K562 (cell line): ENCODE measurements around the gene MFAP3. TPM values are rescaled to one million over a fixed set of nuclear protein-coding genes. Genes with fewer than 3 reads are reported as not detected.

Experiments used
- ATF1 ChIP-seq, 2 experiments: fragments of 450-650 bp in 1 of 2; IDR thresholded peaks; 2 replicates each; pipeline ENCODE4 v1.6.1; 2016; ENCODE audit warnings: missing compliant biosample characterization in 1 of 2, missing genetic modification characterization in 1 of 2
- CHD1 ChIP-seq: fragments of 200-600 bp; sonication (generic); IDR thresholded peaks from one replicate; pipeline ENCODE4 v1.6.1; 2012; ENCODE audit warnings: mild to moderate bottlenecking, moderate library complexity, low read length, inconsistent platforms
- CREB1 ChIP-seq, 2 experiments: sonication (generic) in 1 of 2; formaldehyde crosslinking in 1 of 2; IDR thresholded peaks; 2 replicates each; pipeline versions ENCODE4 v1.6.1 to v1.8.0; 2012 to 2022; ENCODE audit warnings: inconsistent platforms in 1 of 2, mild to moderate bottlenecking in 1 of 2, missing genetic modification reagents in 1 of 2, moderate library complexity in 1 of 2
- DIDO1 ChIP-seq: fragments of 450-650 bp; IDR thresholded peaks from 2 replicates; pipeline ENCODE4 v1.6.1; 2016; ENCODE audit warnings: low read depth, missing biosample characterization, missing genetic modification characterization
- EWSR1 ChIP-seq: fragments of 450-650 bp; IDR thresholded peaks from 2 replicates; pipeline ENCODE4 v1.6.1; 2018; ENCODE audit warnings: borderline replicate concordance, mild to moderate bottlenecking, low read depth, moderate library complexity; ENCODE audit not compliant: partially characterized antibody
- GABPA ChIP-seq: fragments of 200-800 bp; sonication (Bioruptor generic); conservative IDR thresholded peaks from 2 replicates; pipeline ENCODE4 v1.6.1; 2016; ENCODE audit warnings: low read depth, missing genetic modification characterization, missing compliant biosample characterization
- GATAD2A ChIP-seq: fragments of 450-650 bp; IDR thresholded peaks from 2 replicates; pipeline ENCODE4 v1.6.1; 2017
- HCFC1 ChIP-seq: IDR thresholded peaks from 2 replicates; pipeline ENCODE4 v1.6.1; 2012; ENCODE audit warnings: low read depth, low read length, improper control_type of control experiment
- HDAC6 ChIP-seq: IDR thresholded peaks from 2 replicates; pipeline ENCODE4 v1.6.1; 2012; ENCODE audit warnings: low read depth, mild to moderate bottlenecking, control low read depth, inconsistent platforms, low read length, moderate library complexity
- KAT8 ChIP-seq: fragments of 450-650 bp; IDR thresholded peaks from 2 replicates; pipeline ENCODE4 v1.6.1; 2016; ENCODE audit warnings: low read depth, mild to moderate bottlenecking
- KHSRP ChIP-seq: fragments of 450-650 bp; IDR thresholded peaks from 2 replicates; pipeline ENCODE4 v1.6.1; 2017
- KLF1 ChIP-seq: fragments of 450-650 bp; IDR thresholded peaks from 2 replicates; pipeline ENCODE4 v1.6.1; 2016; ENCODE audit warnings: missing genetic modification characterization, missing compliant biosample characterization
- KLF6 ChIP-seq: fragments of 250-450 bp; sonication (Bioruptor Pico); IDR thresholded peaks from 2 replicates; pipeline ENCODE4 v1.4.0; 2020; ENCODE audit warnings: mild to moderate bottlenecking, moderate library complexity, borderline replicate concordance
- NFXL1 ChIP-seq: fragments of 450-650 bp; formaldehyde crosslinking; IDR thresholded peaks from 2 replicates; pipeline ENCODE4 v1.4.0; 2021; ENCODE audit warnings: mild to moderate bottlenecking
- NR3C1 ChIP-seq: sonication (generic); formaldehyde crosslinking; IDR thresholded peaks from 2 replicates; pipeline ENCODE4 v1.8.1; 2022; ENCODE audit warnings: missing genetic modification reagents
- SP1 ChIP-seq: sonication (generic); formaldehyde crosslinking; IDR thresholded peaks from 2 replicates; pipeline ENCODE4 v1.8.1; 2022; ENCODE audit warnings: mild to moderate bottlenecking, missing genetic modification reagents
- TAL1 ChIP-seq: fragments of 450-650 bp; IDR thresholded peaks from 2 replicates; pipeline ENCODE4 v1.6.1; 2016; ENCODE audit warnings: mild to moderate bottlenecking
- TSC22D4 ChIP-seq: fragments of 450-650 bp; IDR thresholded peaks from 2 replicates; pipeline ENCODE4 v1.6.1; 2016; ENCODE audit warnings: missing genetic modification characterization, missing biosample characterization, control low read depth
- YBX1 ChIP-seq: fragments of 450-650 bp; IDR thresholded peaks from 2 replicates; pipeline ENCODE4 v1.7.1; 2016; ENCODE audit warnings: mild to moderate bottlenecking
- ZFP1 ChIP-seq: fragments of 450-650 bp; formaldehyde crosslinking; IDR thresholded peaks from 2 replicates; pipeline ENCODE4 v1.4.0; 2020; ENCODE audit warnings: mild to moderate bottlenecking, mixed read lengths
- ZFP30 ChIP-seq: fragments of 250-450 bp; sonication (Bioruptor Pico); IDR thresholded peaks from 2 replicates; pipeline ENCODE4 v1.8.0; 2022; ENCODE audit warnings: moderate library complexity, mild to moderate bottlenecking, inconsistent platforms, borderline replicate concordance
- ZNF274 ChIP-seq: IDR thresholded peaks from 2 replicates; pipeline ENCODE4 v1.6.1; 2011; ENCODE audit warnings: low read depth, mild to moderate bottlenecking, low read length, moderate library complexity, borderline replicate concordance
- ZNF316 ChIP-seq: fragments of 450-650 bp; IDR thresholded peaks from 2 replicates; pipeline ENCODE4 v1.6.1; 2016
- ZNF347 ChIP-seq: fragments of 450-650 bp; formaldehyde crosslinking; IDR thresholded peaks from 2 replicates; pipeline ENCODE4 v1.4.0; 2020; ENCODE audit warnings: low read depth, mild to moderate bottlenecking, moderate library complexity
- ZNF41 ChIP-seq: fragments of 250-450 bp; sonication (Bioruptor Pico); conservative IDR thresholded peaks from 2 replicates; pipeline ENCODE4 v1.4.0; 2020; ENCODE audit warnings: mild to moderate bottlenecking
- ZZZ3 ChIP-seq: fragments of 450-650 bp; IDR thresholded peaks from 2 replicates; pipeline ENCODE4 v1.6.1; 2016; ENCODE audit warnings: antibody characterized with exemption, mild to moderate bottlenecking, moderate library complexity
- polyA plus RNA-seq, 8 experiments: library from polyadenylated mRNA; depleted of rRNA in 4 of 8; stranded (reverse) in 5 of 8; unstranded in 3 of 8; fragments of >200 nt; fragmentation: Nextera tagmentation in 2 of 8; fragmentation: Illumina TruSeq in 1 of 8; extraction: Ambion mirVana in 2 of 8; extraction: Trizol in 1 of 8; gene quantifications; 2 replicates each; pipeline versions ENCODE4 v1.2.1 to v1.2.3, GENCODE V29; 2011 to 2014; ENCODE audit warnings: inconsistent platforms in 1 of 8, missing spikeins in 1 of 8
- total RNA-seq, 7 experiments: library from RNA; depleted of rRNA in 6 of 7; stranded (reverse); fragments of >200 nt in 6 of 7; fragmentation: Illumina TruSeq in 2 of 7; extraction: Trizol in 2 of 7; gene quantifications; 2 replicates each; pipeline versions ENCODE4 v1.2.1 to v1.2.3, GENCODE V29; 2011 to 2021; ENCODE audit warnings: low replicate concordance in 1 of 7
- TF ChIP-seq, protein P1 (sequence below): fragments of 250-450 bp; sonication (Bioruptor Pico); IDR thresholded peaks from 2 replicates; pipeline ENCODE4 v1.5.0; 2021
- TF ChIP-seq, protein P2 (sequence below): IDR thresholded peaks from 2 replicates; pipeline ENCODE4 v1.6.1; 2012; ENCODE audit warnings: low read depth, low read length, improper control_type of control experiment, borderline replicate concordance
- TF ChIP-seq, protein P3 (sequence below): fragments of 250-450 bp; sonication (Bioruptor Pico); IDR thresholded peaks from 2 replicates; pipeline ENCODE4 v1.8.0; 2021; ENCODE audit warnings: moderate library complexity, mild to moderate bottlenecking, inconsistent platforms

The MFAP3 gene
- total and polyA plus RNA-seq, 9 of the 15 experiments (the other 6 are each of a cell fraction or from before 2014, with no cell fraction given), result 9.5 to 39.1 (median 20.7) TPM

DNA sequence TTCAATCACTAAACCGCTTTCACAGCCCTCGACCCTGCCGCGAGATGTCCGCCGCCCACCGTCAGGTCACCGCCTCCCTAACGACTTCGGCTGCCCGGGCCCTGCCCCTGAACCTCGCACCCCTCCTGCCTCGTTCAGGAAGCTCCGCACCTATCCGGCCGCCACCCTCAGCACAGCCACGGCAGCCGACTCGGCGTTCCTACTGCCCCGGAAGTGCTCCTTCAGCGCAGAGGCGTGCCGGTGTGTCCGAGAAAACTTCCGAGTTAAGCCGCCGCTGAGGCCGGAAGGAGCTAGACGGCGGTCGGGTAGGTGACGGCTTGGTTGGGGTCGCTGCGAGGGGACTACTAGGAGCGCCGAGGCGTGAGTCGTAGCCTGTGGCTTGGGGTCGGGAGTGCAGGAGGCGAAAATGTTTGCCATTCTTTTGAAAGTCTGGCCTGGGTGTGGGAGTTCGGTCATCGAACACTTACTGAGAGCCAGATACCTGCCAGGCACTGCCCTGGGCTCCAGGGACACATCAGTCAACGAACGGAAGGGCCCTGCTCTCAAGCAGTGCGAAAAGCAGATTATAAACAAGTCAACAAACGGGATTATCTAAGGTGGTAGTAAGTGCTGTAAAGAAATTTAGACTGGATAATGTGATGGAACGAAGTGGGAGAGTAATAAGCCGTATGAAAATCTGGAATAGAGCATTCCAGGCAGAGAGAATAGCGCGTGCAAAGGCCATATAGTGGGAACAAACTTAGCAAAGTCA lies at the start of gene MFAP3, which contains the start of gene FAM114A2 (continued):
- TF ChIP-seq, protein P1, sequence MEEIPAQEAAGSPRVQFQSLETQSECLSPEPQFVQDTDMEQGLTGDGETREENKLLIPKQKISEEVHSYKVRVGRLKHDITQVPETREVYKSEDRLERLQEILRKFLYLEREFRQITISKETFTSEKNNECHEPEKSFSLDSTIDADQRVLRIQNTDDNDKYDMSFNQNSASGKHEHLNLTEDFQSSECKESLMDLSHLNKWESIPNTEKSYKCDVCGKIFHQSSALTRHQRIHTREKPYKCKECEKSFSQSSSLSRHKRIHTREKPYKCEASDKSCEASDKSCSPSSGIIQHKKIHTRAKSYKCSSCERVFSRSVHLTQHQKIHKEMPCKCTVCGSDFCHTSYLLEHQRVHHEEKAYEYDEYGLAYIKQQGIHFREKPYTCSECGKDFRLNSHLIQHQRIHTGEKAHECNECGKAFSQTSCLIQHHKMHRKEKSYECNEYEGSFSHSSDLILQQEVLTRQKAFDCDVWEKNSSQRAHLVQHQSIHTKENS (CRISPR knock-in tag), result no peak
- TF ChIP-seq CREB1 (IDR thresholded peaks at IDR 0.05) (peak; percentile 59), CREB1 (CRISPR knock-in tag; IDR thresholded peaks at IDR 0.05) (no peak; the same call in 1 of the 2 replicates), KLF6 (CRISPR knock-in tag) (no peak), NFXL1 (CRISPR knock-in tag) (no peak), HCFC1 (peak; percentile 86), TAL1 (no peak), ZNF316 (no peak; the same call in 1 of the 2 replicates), KHSRP (no peak), SP1 (CRISPR knock-in tag) (peak; percentile 76), DIDO1 (tag) (peak; percentile 91), ZZZ3 (0 out of 2 replicates have a peak, but pooled peaks have one; percentile 55), KLF1 (peak; percentile 68; the same call in 1 of the 2 replicates), ZNF274 (no peak), ZNF347 (CRISPR knock-in tag) (no peak), HDAC6 (no peak), NR3C1 (CRISPR knock-in tag) (no peak), ATF1 (CRISPR knock-in tag; IDR thresholded peaks at IDR 0.05) (no peak), ATF1 (tag; IDR thresholded peaks at IDR 0.05) (peak; percentile 85), GATAD2A (0 out of 2 replicates have a peak, but pooled peaks have one; percentile 32), GABPA (tag) (peak; percentile 99), ZFP30 (CRISPR knock-in tag) (no peak), KAT8 (peak; percentile 46; the same call in 1 of the 2 replicates), EWSR1 (no peak), TSC22D4 (tag) (no peak), ZFP1 (CRISPR knock-in tag) (no peak), CHD1 (no peak), ZNF41 (CRISPR knock-in tag) (no peak), YBX1 (no peak)
- TF ChIP-seq, protein P2, sequence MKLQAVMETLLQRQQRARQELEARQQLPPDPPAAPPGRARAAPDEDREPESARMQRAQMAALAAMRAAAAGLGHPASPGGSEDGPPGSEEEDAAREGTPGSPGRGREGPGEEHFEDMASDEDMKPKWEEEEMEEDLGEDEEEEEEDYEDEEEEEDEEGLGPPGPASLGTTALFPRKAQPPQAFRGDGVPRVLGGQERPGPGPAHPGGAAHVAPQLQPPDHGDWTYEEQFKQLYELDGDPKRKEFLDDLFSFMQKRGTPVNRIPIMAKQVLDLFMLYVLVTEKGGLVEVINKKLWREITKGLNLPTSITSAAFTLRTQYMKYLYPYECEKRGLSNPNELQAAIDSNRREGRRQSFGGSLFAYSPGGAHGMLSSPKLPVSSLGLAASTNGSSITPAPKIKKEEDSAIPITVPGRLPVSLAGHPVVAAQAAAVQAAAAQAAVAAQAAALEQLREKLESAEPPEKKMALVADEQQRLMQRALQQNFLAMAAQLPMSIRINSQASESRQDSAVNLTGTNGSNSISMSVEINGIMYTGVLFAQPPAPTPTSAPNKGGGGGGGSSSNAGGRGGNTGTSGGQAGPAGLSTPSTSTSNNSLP, result no peak
- TF ChIP-seq, protein P3, sequence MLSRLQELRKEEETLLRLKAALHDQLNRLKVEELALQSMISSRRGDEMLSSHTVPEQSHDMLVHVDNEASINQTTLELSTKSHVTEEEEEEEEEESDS, result no peak
